GM12878 (cell line): Measurements from ENCODE around the gene FMOD. TPM values are rescaled to one million over a fixed set of nuclear protein-coding genes. Genes with fewer than 3 reads are reported as not detected.

Source experiments
- BACH1 ChIP-seq: fragments of 450-650 bp; IDR thresholded peaks from 2 replicates; pipeline ENCODE4 v1.6.1; 2017; ENCODE audit warnings: mild to moderate bottlenecking, borderline replicate concordance
- CBFB ChIP-seq: IDR thresholded peaks from 2 replicates; pipeline ENCODE4 v1.6.1; 2016; ENCODE audit warnings: antibody characterized with exemption, low read depth
- CTCF ChIP-seq, 3 experiments: IDR thresholded peaks in 2 of 3; conservative IDR thresholded peaks in 1 of 3; 2 replicates each; pipeline ENCODE4 v1.5.1; 2011; ENCODE audit warnings: low read depth in 3 of 3, low read length in 3 of 3, mild to moderate bottlenecking in 3 of 3, control low read depth in 2 of 3, moderate library complexity in 2 of 3, inconsistent platforms in 1 of 3, mixed read lengths in 1 of 3; ENCODE audit not compliant: control insufficient read depth in 2 of 3, insufficient read depth in 1 of 3; ENCODE audit errors: extremely low read depth in 1 of 3
- EZH2 ChIP-seq: IDR thresholded peaks from 2 replicates; pipeline ENCODE4 v1.6.1; 2012; ENCODE audit warnings: low read depth, mild to moderate bottlenecking, control low read depth, inconsistent platforms, low read length, borderline replicate concordance; ENCODE audit not compliant: control insufficient read depth
- HCFC1 ChIP-seq: fragments of 150-350 bp; IDR thresholded peaks from 2 replicates; pipeline ENCODE4 v1.6.1; 2014; ENCODE audit warnings: low read length
- HDAC6 ChIP-seq: fragments of 200-600 bp; sonication (generic); IDR thresholded peaks from one replicate; pipeline ENCODE4 v1.8.0; 2017; ENCODE audit warnings: antibody characterized with exemption; ENCODE audit not compliant: unreplicated experiment
- HDGF ChIP-seq: fragments of 450-650 bp; IDR thresholded peaks from 2 replicates; pipeline ENCODE4 v1.6.1; 2016; ENCODE audit warnings: antibody characterized with exemption
- KLF5 ChIP-seq: fragments of 450-650 bp; IDR thresholded peaks from 2 replicates; pipeline ENCODE4 v1.6.1; 2014; ENCODE audit warnings: mild to moderate bottlenecking; ENCODE audit not compliant: partially characterized antibody
- PAX5 ChIP-seq: IDR thresholded peaks from 2 replicates; pipeline ENCODE4 v1.6.1; 2011; ENCODE audit warnings: low read depth, low read length, borderline replicate concordance
- POLR2A ChIP-seq: IDR thresholded peaks from 2 replicates; pipeline ENCODE4 v1.6.1; 2011; ENCODE audit warnings: low read depth, mild to moderate bottlenecking, low read length
- RAD21 ChIP-seq: IDR thresholded peaks from 2 replicates; pipeline ENCODE4 v1.6.1; 2011; ENCODE audit warnings: mild to moderate bottlenecking, low read depth, low read length, moderate library complexity; ENCODE audit not compliant: insufficient read depth
- RELB ChIP-seq: fragments of 450-650 bp; IDR thresholded peaks from 2 replicates; pipeline ENCODE4 v1.6.1; 2017; ENCODE audit warnings: low read depth, mild to moderate bottlenecking, moderate library complexity
- RFX5 ChIP-seq: IDR thresholded peaks from 2 replicates; pipeline ENCODE4 v1.6.1; 2011; ENCODE audit warnings: low read depth, low read length, improper control_type of control experiment
- RUNX3 ChIP-seq: IDR thresholded peaks from 2 replicates; pipeline ENCODE4 v1.6.1; 2012; ENCODE audit warnings: low read length, inconsistent platforms
- SREBF2 ChIP-seq: IDR thresholded peaks from 2 replicates; pipeline ENCODE4 v1.6.1; 2012; ENCODE audit warnings: mild to moderate bottlenecking, low read length
- TCF3 ChIP-seq: IDR thresholded peaks from 2 replicates; pipeline ENCODE4 v1.6.1; 2012; ENCODE audit warnings: low read depth, mild to moderate bottlenecking, low read length, borderline replicate concordance; ENCODE audit not compliant: insufficient read depth
- YY1 ChIP-seq: IDR thresholded peaks from 2 replicates; pipeline ENCODE4 v1.6.1; 2011; ENCODE audit warnings: low read depth, mild to moderate bottlenecking, low read length
- ZBTB33 ChIP-seq: fragments of 450-650 bp; IDR thresholded peaks from 2 replicates; pipeline ENCODE4 v1.6.1; 2017; ENCODE audit warnings: mild to moderate bottlenecking
- ZNF384 ChIP-seq: IDR thresholded peaks from 2 replicates; pipeline ENCODE4 v1.6.1; 2012; ENCODE audit warnings: low read depth, mild to moderate bottlenecking, low read length, improper control_type of control experiment, borderline replicate concordance
- polyA plus RNA-seq, 11 experiments: library from polyadenylated mRNA; depleted of rRNA in 4 of 11; unstranded in 6 of 11; stranded (reverse) in 5 of 11; fragments of >200 nt; fragmentation: Nextera tagmentation in 4 of 11; fragmentation: Illumina TruSeq in 1 of 11; extraction: Ambion mirVana in 4 of 11; extraction: Trizol in 1 of 11; gene quantifications; 1 replicate in 1 of 11; 2 replicates in 10 of 11; pipeline versions ENCODE4 v1.2.1 to v1.2.3, GENCODE V29; 2011 to 2016; ENCODE audit warnings: inconsistent platforms in 2 of 11, missing spikeins in 2 of 11, low read depth in 1 of 11
- total RNA-seq, 4 experiments: library from RNA; depleted of rRNA in 3 of 4; stranded (reverse); fragments of >200 nt in 3 of 4; fragmentation: Illumina TruSeq in 1 of 4; extraction: Trizol in 1 of 4; gene quantifications; 2 replicates each; pipeline versions ENCODE4 v1.2.1 to v1.2.3, GENCODE V29; 2013 to 2021
- TF ChIP-seq, protein P1 (sequence below): fragments of 450-650 bp; IDR thresholded peaks from 2 replicates; pipeline ENCODE4 v1.6.1; 2018; ENCODE audit warnings: mild to moderate bottlenecking, low read depth, moderate library complexity; ENCODE audit not compliant: partially characterized antibody
- TF ChIP-seq, protein P2 (sequence below): fragments of 450-650 bp; IDR thresholded peaks from 2 replicates; pipeline ENCODE4 v1.6.1; 2017; ENCODE audit warnings: borderline replicate concordance

FMOD gene
- total and polyA plus RNA-seq, 10 of the 15 experiments (the other 5 are each of a cell fraction or from before 2014, with no cell fraction given) = 0.03 to 0.26 (median 0.11) TPM; not detected in 7

DNA sequence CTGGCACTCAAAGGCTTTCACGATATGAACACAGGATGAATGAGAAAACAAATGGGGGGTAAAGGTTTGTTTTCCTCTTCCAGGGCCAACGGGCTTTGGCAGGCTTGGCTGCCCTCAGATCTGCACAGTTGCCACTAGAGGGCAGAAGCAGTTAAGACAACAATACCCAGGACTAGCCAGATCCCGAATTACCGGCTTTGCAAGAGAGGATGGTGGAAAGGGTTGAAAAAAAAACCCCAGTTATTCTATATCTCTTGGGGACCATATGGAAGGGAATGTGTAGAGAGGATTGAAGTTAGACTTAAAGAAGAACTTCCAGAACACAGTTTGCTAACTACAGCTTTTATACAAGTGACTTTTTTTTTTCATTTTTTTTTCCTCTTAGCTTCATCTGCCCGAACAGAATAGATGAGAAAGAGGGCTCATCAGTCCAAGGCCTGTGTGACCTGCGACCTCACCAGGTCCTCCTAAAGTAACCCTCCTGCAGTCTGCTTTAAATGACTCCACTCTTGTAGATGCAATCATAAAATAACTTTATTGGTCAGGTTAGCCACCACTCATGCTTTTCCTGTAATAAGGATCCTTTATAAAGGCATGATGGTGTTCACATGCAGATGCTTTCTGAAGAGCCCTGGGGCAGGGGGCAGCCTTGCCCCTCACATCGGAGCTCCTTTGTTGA lies 10.7 kb downstream of the FMOD start (continued):
- TF ChIP-seq RELB (no peak), BACH1 (no peak), RAD21 (peak; percentile 96), HDAC6 (no peak), RUNX3 (peak; percentile 46; the same call in 1 of the 2 replicates), SREBF2 (no peak), HDGF (no peak), TCF3 (no peak), ZBTB33 (no peak), HCFC1 (no peak), RFX5 (no peak), KLF5 (no peak), ZNF384 (no peak), EZH2 (0 out of 2 replicates have a peak, but pooled peaks have one; percentile 92), POLR2A (no peak), CBFB (no peak), PAX5 (peak; percentile 86), CTCF (IDR thresholded peaks at IDR 0.05 in 2 of 3, conservative IDR thresholded peaks at IDR 0.05 in 1 of 3; ENCODE audit: control insufficient read depth in 2 of 3, extremely low read depth in 1 of 3, insufficient read depth in 1 of 3, low read depth in 3 of 3, low read length in 3 of 3) (peak; percentile 84 to 95 (median 92)), YY1 (0 out of 2 replicates have a peak, but pooled peaks have one; percentile 66)
- TF ChIP-seq, protein P1, sequence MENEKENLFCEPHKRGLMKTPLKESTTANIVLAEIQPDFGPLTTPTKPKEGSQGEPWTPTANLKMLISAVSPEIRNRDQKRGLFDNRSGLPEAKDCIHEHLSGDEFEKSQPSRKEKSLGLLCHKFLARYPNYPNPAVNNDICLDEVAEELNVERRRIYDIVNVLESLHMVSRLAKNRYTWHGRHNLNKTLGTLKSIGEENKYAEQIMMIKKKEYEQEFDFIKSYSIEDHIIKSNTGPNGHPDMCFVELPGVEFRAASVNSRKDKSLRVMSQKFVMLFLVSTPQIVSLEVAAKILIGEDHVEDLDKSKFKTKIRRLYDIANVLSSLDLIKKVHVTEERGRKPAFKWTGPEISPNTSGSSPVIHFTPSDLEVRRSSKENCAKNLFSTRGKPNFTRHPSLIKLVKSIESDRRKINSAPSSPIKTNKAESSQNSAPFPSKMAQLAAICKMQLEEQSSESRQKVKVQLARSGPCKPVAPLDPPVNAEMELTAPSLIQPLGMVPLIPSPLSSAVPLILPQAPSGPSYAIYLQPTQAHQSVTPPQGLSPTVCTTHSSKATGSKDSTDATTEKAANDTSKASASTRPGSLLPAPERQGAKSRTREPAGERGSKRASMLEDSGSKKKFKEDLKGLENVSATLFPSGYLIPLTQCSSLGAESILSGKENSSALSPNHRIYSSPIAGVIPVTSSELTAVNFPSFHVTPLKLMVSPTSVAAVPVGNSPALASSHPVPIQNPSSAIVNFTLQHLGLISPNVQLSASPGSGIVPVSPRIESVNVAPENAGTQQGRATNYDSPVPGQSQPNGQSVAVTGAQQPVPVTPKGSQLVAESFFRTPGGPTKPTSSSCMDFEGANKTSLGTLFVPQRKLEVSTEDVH = no peak
- TF ChIP-seq, protein P2, sequence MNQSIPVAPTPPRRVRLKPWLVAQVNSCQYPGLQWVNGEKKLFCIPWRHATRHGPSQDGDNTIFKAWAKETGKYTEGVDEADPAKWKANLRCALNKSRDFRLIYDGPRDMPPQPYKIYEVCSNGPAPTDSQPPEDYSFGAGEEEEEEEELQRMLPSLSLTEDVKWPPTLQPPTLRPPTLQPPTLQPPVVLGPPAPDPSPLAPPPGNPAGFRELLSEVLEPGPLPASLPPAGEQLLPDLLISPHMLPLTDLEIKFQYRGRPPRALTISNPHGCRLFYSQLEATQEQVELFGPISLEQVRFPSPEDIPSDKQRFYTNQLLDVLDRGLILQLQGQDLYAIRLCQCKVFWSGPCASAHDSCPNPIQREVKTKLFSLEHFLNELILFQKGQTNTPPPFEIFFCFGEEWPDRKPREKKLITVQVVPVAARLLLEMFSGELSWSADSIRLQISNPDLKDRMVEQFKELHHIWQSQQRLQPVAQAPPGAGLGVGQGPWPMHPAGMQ = no peak
